GM12801 (cell line): ENCODE data around the gene SLC9A9.

Experiments
- TF ChIP-seq, protein P1 (sequence below): IDR thresholded peaks from one replicate; pipeline ENCODE4 v1.5.1; 2011; ENCODE audit warnings: control low read depth; ENCODE audit not compliant: insufficient read length; ENCODE audit errors: extremely low read depth

SLC9A9 gene

DNA sequence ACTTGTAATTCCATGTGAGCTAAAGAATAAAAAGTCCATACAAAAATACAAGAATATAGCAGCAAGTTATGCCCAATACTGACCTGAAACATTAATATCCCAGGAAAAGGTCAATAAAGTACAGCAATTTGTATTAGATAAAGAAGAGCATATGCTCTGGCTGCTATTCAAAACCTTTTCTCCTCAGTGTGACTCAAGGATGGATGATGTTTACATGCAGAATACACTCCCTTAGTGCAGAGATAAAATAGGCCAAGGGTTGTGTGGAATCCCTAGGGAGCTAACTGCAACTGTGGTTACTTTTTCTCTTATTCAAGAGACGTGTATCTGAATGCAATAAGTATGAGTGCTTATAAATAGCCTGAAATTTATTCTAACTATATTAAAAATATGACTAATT is 78.7 kb downstream of the SLC9A9 start:
- TF ChIP-seq, protein P1, sequence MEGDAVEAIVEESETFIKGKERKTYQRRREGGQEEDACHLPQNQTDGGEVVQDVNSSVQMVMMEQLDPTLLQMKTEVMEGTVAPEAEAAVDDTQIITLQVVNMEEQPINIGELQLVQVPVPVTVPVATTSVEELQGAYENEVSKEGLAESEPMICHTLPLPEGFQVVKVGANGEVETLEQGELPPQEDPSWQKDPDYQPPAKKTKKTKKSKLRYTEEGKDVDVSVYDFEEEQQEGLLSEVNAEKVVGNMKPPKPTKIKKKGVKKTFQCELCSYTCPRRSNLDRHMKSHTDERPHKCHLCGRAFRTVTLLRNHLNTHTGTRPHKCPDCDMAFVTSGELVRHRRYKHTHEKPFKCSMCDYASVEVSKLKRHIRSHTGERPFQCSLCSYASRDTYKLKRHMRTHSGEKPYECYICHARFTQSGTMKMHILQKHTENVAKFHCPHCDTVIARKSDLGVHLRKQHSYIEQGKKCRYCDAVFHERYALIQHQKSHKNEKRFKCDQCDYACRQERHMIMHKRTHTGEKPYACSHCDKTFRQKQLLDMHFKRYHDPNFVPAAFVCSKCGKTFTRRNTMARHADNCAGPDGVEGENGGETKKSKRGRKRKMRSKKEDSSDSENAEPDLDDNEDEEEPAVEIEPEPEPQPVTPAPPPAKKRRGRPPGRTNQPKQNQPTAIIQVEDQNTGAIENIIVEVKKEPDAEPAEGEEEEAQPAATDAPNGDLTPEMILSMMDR, result no peak

DNA sequence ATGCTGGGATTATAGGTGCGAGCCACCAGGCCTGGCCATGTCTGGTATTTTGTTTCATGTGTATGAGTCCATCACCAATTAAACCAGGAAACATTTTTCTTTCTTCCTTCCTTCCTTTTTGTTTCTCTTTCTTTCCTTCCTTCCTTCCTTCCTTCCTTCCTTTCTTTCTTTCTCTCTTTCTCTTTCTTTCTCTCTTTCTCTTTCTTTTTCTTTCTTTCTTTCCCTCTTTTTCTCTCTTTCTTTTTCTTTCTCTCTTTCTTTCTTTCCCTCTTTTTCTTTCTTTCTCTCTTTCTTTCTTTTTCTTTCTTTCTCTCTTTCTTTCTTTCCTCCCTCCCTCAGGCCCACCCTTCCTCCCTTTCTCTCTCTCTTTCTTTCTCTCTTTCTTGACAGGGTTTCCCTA is 83.4 kb downstream of the SLC9A9 start:
- TF ChIP-seq, protein P1, result no peak

DNA sequence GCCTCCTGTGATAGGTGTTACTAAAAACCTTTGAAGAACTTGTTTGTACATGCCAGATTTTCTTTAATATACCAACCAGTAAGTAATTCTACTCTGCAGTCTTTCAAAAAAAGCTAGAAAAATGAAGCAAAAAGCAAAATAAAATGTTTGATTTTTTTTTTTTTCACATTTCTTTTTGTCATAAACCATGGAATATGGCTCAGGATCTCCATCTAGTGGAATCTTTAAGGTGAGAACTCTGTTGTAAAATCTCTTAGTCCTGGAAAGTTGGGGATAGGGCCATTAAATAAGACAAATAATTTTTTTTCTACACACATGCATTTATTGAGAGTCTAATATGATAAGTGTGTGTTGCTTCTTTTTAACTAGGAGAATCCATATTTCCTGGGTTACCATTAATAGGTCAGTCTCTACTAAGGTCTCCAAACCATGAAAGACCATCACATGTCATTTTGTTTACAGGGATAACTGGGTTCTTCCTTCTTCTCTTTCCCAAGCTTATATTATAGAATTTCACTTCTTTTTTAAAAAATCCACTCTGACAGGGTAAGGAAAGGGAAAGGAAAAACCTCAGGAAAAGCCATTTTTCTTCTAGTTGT is 84.6 kb downstream of the SLC9A9 start:
- TF ChIP-seq, protein P1, result no peak

DNA sequence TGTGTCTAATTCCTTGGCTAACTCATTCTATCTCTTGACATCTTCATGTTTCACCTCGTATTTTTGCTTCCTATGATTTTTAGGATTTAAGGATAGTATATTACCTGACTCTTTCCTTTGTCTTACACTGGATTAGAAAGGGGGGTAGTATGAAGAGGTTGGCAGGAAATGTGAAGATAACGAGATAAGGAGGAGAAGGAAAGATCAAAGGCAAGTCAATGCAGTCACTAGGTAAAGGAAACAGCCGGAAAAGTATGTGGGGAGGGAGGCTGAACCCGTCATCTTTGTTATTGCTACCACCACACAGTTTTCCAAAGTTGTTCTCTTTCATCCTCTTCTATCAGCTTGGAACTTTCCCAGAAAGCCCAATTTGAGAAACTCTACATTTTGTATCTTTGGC is 90.6 kb downstream of the SLC9A9 start:
- TF ChIP-seq, protein P1, result no peak

DNA sequence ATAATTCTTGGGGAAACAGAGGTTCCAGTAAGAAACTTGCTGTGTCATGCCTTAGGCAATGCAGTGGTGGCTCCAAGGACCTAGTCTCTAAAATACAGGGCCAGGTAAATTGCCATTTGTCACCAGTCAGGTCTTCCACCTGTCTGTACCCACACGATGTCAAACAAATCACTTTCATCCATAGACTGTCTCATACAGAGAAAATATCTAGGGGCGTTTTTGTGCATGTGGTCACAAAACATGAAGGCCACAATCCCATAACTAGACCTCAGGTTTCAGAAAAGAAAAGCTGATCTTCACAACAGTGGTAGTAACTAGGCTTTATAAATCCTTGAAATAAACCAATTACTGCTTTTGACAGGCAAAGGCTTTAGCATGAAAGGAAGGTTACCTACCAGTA is 92.3 kb downstream of the SLC9A9 start:
- TF ChIP-seq, protein P1, result no peak

DNA sequence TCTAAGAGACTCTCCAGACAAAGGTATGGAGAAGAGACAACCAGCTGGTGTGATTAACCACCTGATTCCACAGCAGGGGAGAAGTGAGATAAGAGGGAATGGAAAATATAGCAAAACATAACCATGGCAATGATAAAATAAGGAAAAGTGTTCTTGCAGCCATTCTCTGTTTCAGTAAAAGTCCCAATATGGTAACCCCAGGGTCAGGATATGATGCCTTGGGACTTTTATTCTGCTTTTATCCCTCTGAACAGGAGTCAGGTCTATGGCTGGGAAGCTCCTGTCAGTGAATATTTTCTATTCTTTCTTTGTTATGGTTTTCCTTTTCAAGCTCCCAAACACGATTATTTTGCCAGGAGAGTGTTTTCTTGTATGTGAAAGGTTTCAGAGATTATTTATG is 94.2 kb downstream of the SLC9A9 start:
- TF ChIP-seq, protein P1, result no peak

DNA sequence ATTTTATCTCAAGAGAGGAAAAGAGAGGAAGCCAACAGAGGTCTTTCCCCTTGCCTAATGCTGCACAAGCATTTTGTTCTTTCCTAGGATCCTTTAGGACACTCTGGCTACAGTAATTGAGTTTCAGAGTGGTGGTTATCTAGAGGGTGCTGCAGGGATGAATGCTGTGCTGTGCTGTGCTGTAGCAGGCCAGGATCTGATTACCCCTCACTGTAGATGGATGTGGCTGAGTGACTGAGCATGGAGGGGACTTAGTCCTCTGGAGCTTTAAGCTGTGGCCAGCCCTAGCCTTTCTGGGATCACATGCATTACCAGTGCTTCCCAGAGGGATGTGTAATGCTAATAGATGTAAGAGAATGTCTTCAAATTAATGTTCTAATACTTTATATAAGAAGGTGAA is 94.8 kb downstream of the SLC9A9 start:
- TF ChIP-seq, protein P1, result no peak
